Activated naive CD4-positive, alpha-beta T cell treated with anti-CD3 and anti-CD28 coated beads for 36 hours (primary cell): Measurements from ENCODE around the gene GNAT3. TPM values are rescaled to one million over a fixed set of nuclear protein-coding genes. Genes with fewer than 3 reads are reported as not detected.

Experiments used
- CTCF ChIA-PET: fragments of 350-600 bp; sonication (Branson Sonifier 250); formaldehyde crosslinking; loops from one replicate; lab custom pipeline; 2021; ENCODE audit warnings: antibody characterized with exemption; lab: Charles Lee
- DNase-seq: peaks from one replicate; pipeline ENCODE4 v3.0.0-alpha.2; 2020
- H3K27ac Mint-ChIP-seq: one replicate; pipeline ENCODE4 v1.8.0; 2021; ENCODE audit warnings: mild to moderate bottlenecking, mixed read lengths
- H3K27me3 Mint-ChIP-seq: one replicate; pipeline ENCODE4 v1.8.0; 2021; ENCODE audit warnings: low read depth, mixed read lengths
- H3K36me3 Mint-ChIP-seq: one replicate; pipeline ENCODE4 v1.8.0; 2021; ENCODE audit warnings: low read depth, mixed read lengths
- H3K4me1 Mint-ChIP-seq: one replicate; pipeline ENCODE4 v1.8.0; 2021; ENCODE audit warnings: low read depth, mixed read lengths
- H3K4me3 Mint-ChIP-seq: one replicate; pipeline ENCODE4 v1.8.0; 2021; ENCODE audit warnings: mild to moderate bottlenecking, moderate library complexity, mixed read lengths
- H3K9me3 Mint-ChIP-seq: one replicate; pipeline ENCODE4 v1.8.0; 2021; ENCODE audit warnings: mixed read lengths
- intact Hi-C: fragments of 100-400 bp; cut with micrococcal nuclease; formaldehyde crosslinking; loops from one replicate; pipeline ENCODE4 v1.15.1; 2023
- total RNA-seq, 2 experiments: library from RNA; stranded (reverse); gene quantifications; one replicate each; pipeline ENCODE4 v1.2.3, GENCODE V29; 2021

The GNAT3 gene
- total RNA-seq, 2 experiments from 2014 or later = not detected

- H3K4me1 Mint-ChIP-seq = no peaks in the 10 kb centered on the region
- no peak overlapping the region for H3K4me3 Mint-ChIP-seq
- CTCF ChIA-PET = interaction anchor here (0.6 to 1.0 kb wide), 3 partner anchors 100 to 393 kb away, joined by 3 to 4 read pairs (median 3); no protein-coding TSS in a partner anchor
- no peaks in the 10 kb centered on the region for H3K9me3 Mint-ChIP-seq
- H3K36me3 Mint-ChIP-seq = no peaks in the 10 kb centered on the region
- no peak overlapping the region for H3K27ac Mint-ChIP-seq
- intact Hi-C loops = loop anchor here (1.0 to 10.0 kb wide), 7 partner anchors 61 to 1159 kb away; no protein-coding TSS in a partner anchor
- peak; percentile 13 for DNase-seq
- H3K27me3 Mint-ChIP-seq = peaks cover 5% of the 10 kb centered on the region
Observed at GRCh38 chr7:80453699-80454340, 58.0 kb downstream of the GNAT3 start.

DNA sequence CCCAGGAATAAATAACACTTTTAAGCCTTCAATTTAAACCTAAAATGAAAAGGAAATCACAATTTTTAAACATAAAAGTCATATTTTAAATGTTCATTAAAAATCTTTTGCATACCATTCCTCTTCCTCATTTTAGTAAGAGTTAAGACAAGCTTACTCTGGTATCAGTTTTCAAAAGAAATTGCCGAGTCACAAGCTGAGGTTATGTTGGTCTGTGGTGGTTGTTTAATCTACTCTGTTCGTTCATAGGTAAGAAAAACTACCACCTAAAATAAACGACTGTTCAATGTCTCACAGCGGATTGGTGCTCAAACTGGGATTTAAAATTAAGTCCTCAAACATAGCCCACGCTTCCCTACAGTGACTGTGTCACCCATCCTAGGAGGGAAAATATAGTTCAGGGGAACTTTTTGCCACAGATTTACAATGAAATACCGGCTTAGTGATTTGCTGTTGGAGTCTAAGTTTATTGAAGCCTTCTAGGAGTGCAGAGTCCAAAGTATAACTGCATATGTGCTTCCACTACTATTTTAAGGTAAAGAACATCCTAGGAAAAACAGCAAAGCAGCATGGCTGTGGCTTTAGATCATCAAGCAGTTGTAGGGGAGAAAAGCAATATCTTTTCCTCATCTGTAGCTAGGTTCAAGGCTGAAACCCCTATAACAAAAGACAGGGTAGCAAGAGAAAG, 61.1 kb downstream of the GNAT3 start:
- CTCF ChIA-PET = interaction anchor here (0.6 to 1.4 kb wide), 3 partner anchors 15 to 1920 kb away, joined by 3 to 4 read pairs (median 3); no protein-coding TSS in a partner anchor
- H3K27ac Mint-ChIP-seq = no peak overlapping the region
- H3K4me3 Mint-ChIP-seq = no peak overlapping the region
- H3K4me1 Mint-ChIP-seq = no peaks in the 10 kb centered on the region
- intact Hi-C loops = loop anchor here (10.0 kb wide), 2 partner anchors 204 to 1156 kb away; no protein-coding TSS in a partner anchor
- no peaks in the 10 kb centered on the region for H3K9me3 Mint-ChIP-seq
- DNase-seq = no peak
- no peaks in the 10 kb centered on the region for H3K27me3 Mint-ChIP-seq
- H3K36me3 Mint-ChIP-seq = no peaks in the 10 kb centered on the region

DNA sequence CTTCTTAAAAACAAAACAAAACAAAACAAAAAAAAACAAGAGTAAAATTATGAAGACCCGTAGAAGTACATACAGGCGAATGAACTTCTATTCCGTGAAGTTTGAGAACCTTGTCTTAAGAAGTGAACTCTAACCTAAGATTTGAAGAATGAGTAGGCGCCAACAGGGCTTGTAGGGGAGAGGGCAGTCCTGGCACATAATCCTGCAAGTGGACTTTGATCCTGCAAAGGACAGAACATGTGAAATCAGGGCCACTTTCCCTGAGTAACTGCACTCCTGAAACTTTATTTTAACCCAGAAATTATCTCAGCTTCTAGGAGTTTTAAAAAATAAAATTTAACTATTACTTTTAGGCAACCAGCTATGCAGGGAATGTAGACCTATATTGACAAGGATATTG, 62.0 kb downstream of the GNAT3 start:
- Mint-ChIP-seq H3K9me3 (no peaks in the 10 kb centered on the region), H3K36me3 (no peaks in the 10 kb centered on the region), H3K4me3 (no peak overlapping the region), H3K27me3 (no peaks in the 10 kb centered on the region), H3K4me1 (no peaks in the 10 kb centered on the region), H3K27ac (no peak overlapping the region)
- intact Hi-C loops = loop anchor here (10.0 kb wide), 2 partner anchors 205 to 1155 kb away; no protein-coding TSS in a partner anchor
- DNase-seq = no peak
- CTCF ChIA-PET = interaction anchor here (0.7 kb wide), 1 partner anchor 32 kb away, joined by 3 read pairs; no protein-coding TSS in a partner anchor

DNA sequence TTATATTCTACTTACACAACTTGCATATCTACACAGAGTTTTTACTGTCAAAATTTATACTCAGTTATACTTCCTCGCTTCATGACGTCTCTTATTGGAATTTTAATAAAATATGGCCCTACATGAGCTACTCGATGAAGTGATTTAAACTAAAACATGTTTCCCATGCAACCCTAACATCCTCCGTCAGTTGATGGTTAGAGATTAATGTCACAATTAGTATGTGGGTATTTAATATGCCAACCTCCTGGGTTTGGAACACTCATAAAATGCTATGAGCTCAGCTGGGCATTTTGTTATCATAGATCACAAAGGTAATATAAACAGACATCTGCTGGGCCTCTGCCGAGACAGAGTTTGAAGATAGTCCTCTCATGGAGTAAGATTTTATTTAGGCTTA, 66.5 kb downstream of the GNAT3 start:
- Mint-ChIP-seq H3K4me1 (no peaks in the 10 kb centered on the region), H3K27me3 (no peaks in the 10 kb centered on the region), H3K4me3 (no peak overlapping the region), H3K36me3 (no peaks in the 10 kb centered on the region), H3K9me3 (no peaks in the 10 kb centered on the region), H3K27ac (no peak overlapping the region)
- CTCF ChIA-PET = interaction anchor here (0.7 kb wide), 2 partner anchors 249 to 614 kb away, joined by 3 to 4 read pairs; no protein-coding TSS in a partner anchor
- intact Hi-C loops = no loop called here
- no peak for DNase-seq

DNA sequence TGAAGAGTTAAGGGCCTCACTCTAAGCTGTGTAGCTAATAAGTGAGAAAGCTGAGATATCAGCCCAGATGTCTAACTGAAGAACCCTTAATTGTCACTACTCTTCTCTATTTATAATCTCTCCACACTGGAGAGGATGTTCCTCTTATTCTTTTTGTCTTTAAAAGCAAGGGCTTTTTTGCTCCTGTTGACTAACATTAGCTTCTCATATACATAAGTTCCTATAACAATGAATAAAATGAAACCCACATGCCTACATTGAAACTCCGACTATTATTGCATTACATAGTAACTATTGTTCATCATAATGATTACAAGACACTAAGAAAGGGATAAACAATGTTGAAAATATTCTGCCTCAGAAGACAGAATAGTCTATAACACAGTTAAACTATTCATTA, 67.1 kb downstream of the GNAT3 start:
- Mint-ChIP-seq H3K36me3 (no peaks in the 10 kb centered on the region), H3K4me3 (no peak overlapping the region), H3K4me1 (no peaks in the 10 kb centered on the region), H3K27me3 (no peaks in the 10 kb centered on the region), H3K9me3 (no peaks in the 10 kb centered on the region), H3K27ac (no peak overlapping the region)
- intact Hi-C loops = no loop called here
- DNase-seq = no peak
- CTCF ChIA-PET = interaction anchor here (0.7 kb wide), 1 partner anchor 613 kb away, joined by 4 read pairs; no protein-coding TSS in a partner anchor

DNA sequence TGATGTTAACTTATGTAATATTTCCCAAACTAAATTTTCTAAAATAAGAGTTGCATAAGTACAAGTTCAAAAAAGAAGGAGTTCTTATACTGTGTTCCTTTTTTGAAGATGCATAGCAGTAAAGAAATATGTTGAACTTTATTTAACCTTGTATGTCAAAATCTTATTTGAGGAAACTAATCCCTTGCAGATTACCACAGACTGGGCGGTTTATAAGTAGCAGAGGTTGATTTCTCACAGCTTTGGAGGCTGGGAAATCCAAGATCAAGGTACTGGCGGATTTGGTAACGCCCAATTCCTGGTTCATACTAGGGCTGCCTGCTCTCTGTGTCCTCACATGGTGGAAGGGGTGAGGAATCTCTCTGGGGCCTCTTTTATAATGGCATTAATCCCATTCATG, 68.5 kb downstream of the GNAT3 start:
- H3K4me1 Mint-ChIP-seq = no peaks in the 10 kb centered on the region
- no peaks in the 10 kb centered on the region for H3K36me3 Mint-ChIP-seq
- H3K27ac Mint-ChIP-seq = no peak overlapping the region
- no peaks in the 10 kb centered on the region for H3K27me3 Mint-ChIP-seq
- no peaks in the 10 kb centered on the region for H3K9me3 Mint-ChIP-seq
- CTCF ChIA-PET = no interaction called here
- DNase-seq = no peak
- H3K4me3 Mint-ChIP-seq = no peak overlapping the region
- intact Hi-C loops = no loop called here

GRCh38 chr7:80440883-80441282, 71.0 kb downstream of the GNAT3 start:
- H3K27ac Mint-ChIP-seq = no peak overlapping the region
- CTCF ChIA-PET = no interaction called here
- no peaks in the 10 kb centered on the region for H3K4me1 Mint-ChIP-seq
- H3K36me3 Mint-ChIP-seq = no peaks in the 10 kb centered on the region
- DNase-seq = no peak
- H3K9me3 Mint-ChIP-seq = no peaks in the 10 kb centered on the region
- peaks cover 2% of the 10 kb centered on the region for H3K27me3 Mint-ChIP-seq
- intact Hi-C loops = no loop called here
- no peak overlapping the region for H3K4me3 Mint-ChIP-seq

DNA sequence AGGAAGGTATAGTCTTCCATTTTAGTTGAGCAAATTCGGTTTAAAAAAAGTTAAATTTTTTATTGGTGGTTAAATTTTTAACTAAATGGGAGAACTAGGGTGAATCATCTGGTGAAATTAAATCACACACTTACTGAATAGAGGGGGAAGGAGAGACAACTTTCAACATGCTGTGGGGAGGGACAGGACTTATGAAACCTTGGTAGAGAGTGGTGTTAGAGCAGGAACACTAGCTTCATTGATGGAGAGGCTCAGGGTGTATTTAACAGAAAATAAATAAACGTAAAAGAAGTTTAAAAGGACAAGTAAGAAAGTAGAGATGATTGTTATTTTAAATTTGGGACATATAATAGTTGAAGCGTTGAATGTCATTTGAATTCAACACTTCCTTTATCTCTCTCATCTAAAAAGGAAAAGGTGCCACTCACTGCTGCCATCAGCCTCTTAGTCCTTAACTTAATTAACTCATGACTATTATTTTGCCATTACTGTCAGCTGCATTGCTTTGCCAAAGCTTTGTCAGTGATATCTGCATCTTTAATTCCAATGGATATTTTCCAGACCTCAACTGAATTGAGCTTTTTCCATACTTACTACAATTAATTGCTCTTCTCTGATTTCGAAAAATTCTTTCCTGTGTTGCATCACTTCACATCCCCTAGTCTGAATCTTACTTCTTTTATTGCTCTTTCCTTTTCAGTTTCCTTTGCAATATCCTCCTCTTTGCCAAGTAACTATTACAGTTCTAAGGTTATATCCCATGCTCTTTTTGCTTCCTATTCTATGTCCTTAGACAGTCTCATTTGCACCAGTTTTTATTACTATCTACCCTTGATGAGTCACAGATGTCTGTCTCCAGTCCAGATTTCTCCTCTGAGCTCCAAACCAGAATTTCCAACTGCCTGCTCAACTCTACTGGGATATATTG, 71.7 kb downstream of the GNAT3 start:
- no peaks in the 10 kb centered on the region for H3K36me3 Mint-ChIP-seq
- no peaks in the 10 kb centered on the region for H3K4me1 Mint-ChIP-seq
- no peak for DNase-seq
- CTCF ChIA-PET = interaction anchor here (0.6 kb wide), 1 partner anchor 82 kb away, joined by 3 read pairs; no protein-coding TSS in a partner anchor
- no peaks in the 10 kb centered on the region for H3K9me3 Mint-ChIP-seq
- intact Hi-C loops = no loop called here
- H3K27ac Mint-ChIP-seq = no peak overlapping the region
- peaks cover 2% of the 10 kb centered on the region for H3K27me3 Mint-ChIP-seq
- no peak overlapping the region for H3K4me3 Mint-ChIP-seq

GRCh38 chr7:80435521-80435920, 76.3 kb downstream of the GNAT3 start:
- Mint-ChIP-seq H3K4me1 (no peaks in the 10 kb centered on the region), H3K36me3 (no peaks in the 10 kb centered on the region), H3K27me3 (peaks cover 4% of the 10 kb centered on the region), H3K4me3 (no peak overlapping the region), H3K27ac (no peak overlapping the region), H3K9me3 (no peaks in the 10 kb centered on the region)
- intact Hi-C loops = no loop called here
- CTCF ChIA-PET = interaction anchor here (0.6 kb wide), 1 partner anchor 263 kb away, joined by 3 read pairs; no protein-coding TSS in a partner anchor
- no peak for DNase-seq

- Mint-ChIP-seq H3K4me1 (no peaks in the 10 kb centered on the region), H3K36me3 (no peaks in the 10 kb centered on the region), H3K4me3 (no peak overlapping the region), H3K27ac (no peak overlapping the region), H3K9me3 (no peaks in the 10 kb centered on the region), H3K27me3 (peaks cover 6% of the 10 kb centered on the region)
- intact Hi-C loops = no loop called here
- DNase-seq = no peak
- CTCF ChIA-PET = no interaction called here
Observed at GRCh38 chr7:80434047-80434446, 77.8 kb downstream of the GNAT3 start.

GRCh38 chr7:80432166-80432565, 79.7 kb downstream of the GNAT3 start:
- Mint-ChIP-seq H3K27me3 (peaks cover 8% of the 10 kb centered on the region), H3K4me3 (no peak overlapping the region), H3K27ac (no peak overlapping the region), H3K4me1 (no peaks in the 10 kb centered on the region), H3K36me3 (no peaks in the 10 kb centered on the region), H3K9me3 (no peaks in the 10 kb centered on the region)
- no peak for DNase-seq
- intact Hi-C loops = no loop called here
- CTCF ChIA-PET = no interaction called here

GRCh38 chr7:80429181-80429580, 82.7 kb downstream of the GNAT3 start:
- H3K36me3 Mint-ChIP-seq = no peaks in the 10 kb centered on the region

More at GRCh38 chr7:80429181-80429580, 82.7 kb downstream of the GNAT3 start:
- intact Hi-C loops = no loop called here
- Mint-ChIP-seq H3K9me3 (no peaks in the 10 kb centered on the region), H3K27me3 (peaks cover 6% of the 10 kb centered on the region), H3K4me3 (no peak overlapping the region), H3K27ac (no peak overlapping the region), H3K4me1 (no peaks in the 10 kb centered on the region)
- DNase-seq = no peak
- CTCF ChIA-PET = interaction anchor here (1.0 to 1.5 kb wide), 2 partner anchors 27 to 333 kb away, joined by 3 to 4 read pairs; no protein-coding TSS in a partner anchor
